Fibroblast of mammary gland (primary cell): ENCODE data around the gene ECHDC3.

Source experiments
- DNase-seq: peaks from one replicate; pipeline ENCODE4 v3.0.0-alpha.2; 2010; ENCODE audit warnings: low read depth
- H3K4me3 ChIP-seq: 2 replicates; pipeline ENCODE4 v1.5.1; 2011; ENCODE audit warnings: low read depth, mild to moderate bottlenecking, low read length, moderate library complexity; ENCODE audit not compliant: control insufficient read depth
- CTCF ChIP-seq: conservative IDR thresholded peaks from 2 replicates; pipeline ENCODE4 v1.5.1; 2011; ENCODE audit warnings: low read depth, low read length, inconsistent platforms; ENCODE audit not compliant: control insufficient read depth, insufficient read depth

ECHDC3 gene

GRCh38 chr10:11741608-11742007, 574 bp upstream of the ECHDC3 start:
- peak overlapping the region; percentile 46 for H3K4me3 ChIP-seq
- DNase-seq = no peak
- no peak for TF ChIP-seq CTCF

- DNase-seq = no peak
- no peak for TF ChIP-seq CTCF
- peak overlapping the region; percentile 37 for H3K4me3 ChIP-seq
Measured at GRCh38 chr10:11742779-11743298, 657 bp downstream of the ECHDC3 start.

- TF ChIP-seq CTCF = no peak
- DNase-seq = no peak
- H3K4me3 ChIP-seq = no peak overlapping the region
Measured at GRCh38 chr10:11743461-11744338, 1.5 kb downstream of the ECHDC3 start.

GRCh38 chr10:11745045-11745444, 2.9 kb downstream of the ECHDC3 start:
- no peak for DNase-seq
- no peak overlapping the region for H3K4me3 ChIP-seq
- TF ChIP-seq CTCF = no peak

GRCh38 chr10:11746883-11747539, 4.8 kb downstream of the ECHDC3 start:
- DNase-seq = no peak
- no peak for TF ChIP-seq CTCF
- H3K4me3 ChIP-seq = no peak overlapping the region

- no peak for TF ChIP-seq CTCF
- H3K4me3 ChIP-seq = no peak overlapping the region
- no peak for DNase-seq
Measured at GRCh38 chr10:11748866-11749265, 6.7 kb downstream of the ECHDC3 start.
